ENCODE data around the gene TMTC2.

Gene TMTC2

DNA sequence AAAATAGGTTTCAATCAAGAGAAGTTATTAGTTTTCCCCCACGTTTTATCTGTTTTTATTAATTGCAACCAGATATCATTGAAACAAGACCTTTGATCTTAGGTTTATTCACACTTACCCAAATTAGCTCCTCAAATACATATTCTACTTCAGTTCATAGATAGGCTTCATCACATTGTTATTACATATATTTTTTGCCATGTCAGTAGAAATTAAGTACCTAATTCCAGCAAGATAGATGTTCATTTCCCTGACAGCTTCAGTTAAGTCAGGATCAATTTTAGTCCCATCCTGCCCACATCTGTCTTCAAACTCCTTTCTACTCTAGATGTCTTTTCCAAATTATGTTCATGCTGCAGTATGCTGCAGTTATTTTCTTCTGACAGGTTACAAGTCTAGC, 388.8 kb downstream of the TMTC2 start:
- Histone ChIP-seq H3K4me3 (ENCODE audit: low read depth, low read length) (no peak overlapping the region), H3K27me3 (ENCODE audit: insufficient read depth, low read depth, severe bottlenecking) (no peaks in the 10 kb centered on the region)
- TF ChIP-seq, protein P1, sequence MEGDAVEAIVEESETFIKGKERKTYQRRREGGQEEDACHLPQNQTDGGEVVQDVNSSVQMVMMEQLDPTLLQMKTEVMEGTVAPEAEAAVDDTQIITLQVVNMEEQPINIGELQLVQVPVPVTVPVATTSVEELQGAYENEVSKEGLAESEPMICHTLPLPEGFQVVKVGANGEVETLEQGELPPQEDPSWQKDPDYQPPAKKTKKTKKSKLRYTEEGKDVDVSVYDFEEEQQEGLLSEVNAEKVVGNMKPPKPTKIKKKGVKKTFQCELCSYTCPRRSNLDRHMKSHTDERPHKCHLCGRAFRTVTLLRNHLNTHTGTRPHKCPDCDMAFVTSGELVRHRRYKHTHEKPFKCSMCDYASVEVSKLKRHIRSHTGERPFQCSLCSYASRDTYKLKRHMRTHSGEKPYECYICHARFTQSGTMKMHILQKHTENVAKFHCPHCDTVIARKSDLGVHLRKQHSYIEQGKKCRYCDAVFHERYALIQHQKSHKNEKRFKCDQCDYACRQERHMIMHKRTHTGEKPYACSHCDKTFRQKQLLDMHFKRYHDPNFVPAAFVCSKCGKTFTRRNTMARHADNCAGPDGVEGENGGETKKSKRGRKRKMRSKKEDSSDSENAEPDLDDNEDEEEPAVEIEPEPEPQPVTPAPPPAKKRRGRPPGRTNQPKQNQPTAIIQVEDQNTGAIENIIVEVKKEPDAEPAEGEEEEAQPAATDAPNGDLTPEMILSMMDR (IDR thresholded peaks at IDR 0.05; ENCODE audit: low read depth, low read length) = no peak

DNA sequence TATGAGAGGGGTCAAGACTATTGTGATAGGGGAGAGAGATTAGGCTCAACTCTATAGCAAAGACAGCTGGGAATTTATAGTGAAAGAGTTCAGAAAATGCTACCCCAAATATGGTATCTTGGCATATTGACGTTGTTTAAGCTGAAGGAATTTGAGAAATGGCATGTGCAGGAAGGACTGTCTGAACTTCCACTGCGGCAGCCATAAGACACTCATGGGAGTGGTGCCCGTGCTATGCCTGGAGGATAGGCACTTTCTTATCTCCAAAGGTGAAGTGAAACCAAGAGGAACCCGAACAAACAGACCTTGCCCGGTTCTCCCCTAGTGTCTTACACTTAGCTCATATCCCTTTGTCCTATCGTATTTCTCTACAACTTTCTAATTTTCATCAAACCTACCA, 390.3 kb downstream of the TMTC2 start:
- DNase-seq = no peak
- TF ChIP-seq, protein P1 (IDR thresholded peaks at IDR 0.05; ENCODE audit: low read depth, low read length) = no peak

More for the DNA sequence above, 388.8 kb downstream of the TMTC2 start:
- peaks cover 2% of the 10 kb centered on the region for H3K9me3 ChIP-seq (ENCODE audit: severe bottlenecking)
- DNase-seq = no peak
- H3K36me3 ChIP-seq = no peaks in the 10 kb centered on the region
- H3K27ac ChIP-seq = no peak overlapping the region

DNA sequence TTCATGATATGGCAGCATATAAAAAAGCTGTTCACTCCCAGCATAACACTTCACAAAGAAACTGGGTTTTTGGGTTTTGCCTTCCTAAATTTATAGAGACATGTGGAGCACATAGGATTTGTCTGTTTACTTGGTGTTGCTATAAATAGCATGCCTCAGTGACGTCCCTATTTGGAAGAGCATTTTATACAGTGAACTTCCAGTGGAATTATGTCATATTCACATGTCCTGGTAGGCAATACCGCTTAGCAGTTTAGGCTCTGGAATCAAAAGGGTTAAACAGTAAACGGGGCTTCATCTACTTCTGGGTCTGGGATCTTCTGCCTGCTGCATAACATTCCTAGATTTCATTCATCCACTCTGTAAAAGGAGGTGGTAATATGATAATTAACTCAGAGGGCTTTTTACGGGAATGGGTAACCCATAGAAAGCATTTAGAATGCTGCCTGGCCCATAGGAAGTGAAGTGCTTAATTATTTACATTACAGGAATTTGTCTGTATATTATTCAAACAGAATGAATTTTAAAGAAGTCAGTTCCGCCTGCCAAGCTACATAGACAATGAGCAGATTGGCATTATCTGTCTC, 396.1 kb downstream of the TMTC2 start:
- no peak for DNase-seq
- no peak overlapping the region for H3K27ac ChIP-seq
- H3K9me3 ChIP-seq (ENCODE audit: severe bottlenecking) = no peaks in the 10 kb centered on the region
- TF ChIP-seq, protein P1 (IDR thresholded peaks at IDR 0.05; ENCODE audit: low read depth, low read length) = no peak
- no peaks in the 10 kb centered on the region for H3K27me3 ChIP-seq (ENCODE audit: insufficient read depth, low read depth, severe bottlenecking)
- no peak overlapping the region for H3K4me3 ChIP-seq (ENCODE audit: low read depth, low read length)
- H3K36me3 ChIP-seq = no peaks in the 10 kb centered on the region

More for the DNA sequence above, 390.3 kb downstream of the TMTC2 start:
- Histone ChIP-seq H3K27me3 (ENCODE audit: insufficient read depth, low read depth, severe bottlenecking) (no peaks in the 10 kb centered on the region), H3K9me3 (ENCODE audit: severe bottlenecking) (peaks cover 2% of the 10 kb centered on the region), H3K4me3 (ENCODE audit: low read depth, low read length) (no peak overlapping the region), H3K27ac (no peak overlapping the region), H3K36me3 (no peaks in the 10 kb centered on the region)

DNA sequence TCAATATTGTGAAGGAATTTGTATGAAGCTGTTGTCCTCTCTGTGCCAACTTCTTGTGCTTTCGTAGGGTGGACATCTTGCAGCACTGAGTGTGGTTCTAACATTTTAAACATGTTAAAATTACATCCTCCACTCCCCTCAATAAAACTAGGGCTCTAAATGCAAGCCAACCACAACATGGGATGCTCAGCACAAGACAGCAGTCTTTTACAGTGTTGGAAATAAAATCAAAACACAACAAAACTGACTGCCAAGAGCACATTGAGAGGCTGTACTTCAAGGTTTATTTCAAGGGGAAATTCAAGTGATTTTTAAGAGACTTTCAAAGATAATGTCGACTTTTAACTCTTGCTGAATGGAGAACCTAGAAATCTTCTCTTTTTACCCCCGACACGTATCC, 396.9 kb downstream of the TMTC2 start:
- TF ChIP-seq, protein P1 (IDR thresholded peaks at IDR 0.05; ENCODE audit: low read depth, low read length) = no peak
- Histone ChIP-seq H3K36me3 (no peaks in the 10 kb centered on the region), H3K9me3 (ENCODE audit: severe bottlenecking) (no peaks in the 10 kb centered on the region), H3K27me3 (ENCODE audit: insufficient read depth, low read depth, severe bottlenecking) (no peaks in the 10 kb centered on the region), H3K27ac (no peak overlapping the region), H3K4me3 (ENCODE audit: low read depth, low read length) (no peak overlapping the region)
- DNase-seq = no peak

DNA sequence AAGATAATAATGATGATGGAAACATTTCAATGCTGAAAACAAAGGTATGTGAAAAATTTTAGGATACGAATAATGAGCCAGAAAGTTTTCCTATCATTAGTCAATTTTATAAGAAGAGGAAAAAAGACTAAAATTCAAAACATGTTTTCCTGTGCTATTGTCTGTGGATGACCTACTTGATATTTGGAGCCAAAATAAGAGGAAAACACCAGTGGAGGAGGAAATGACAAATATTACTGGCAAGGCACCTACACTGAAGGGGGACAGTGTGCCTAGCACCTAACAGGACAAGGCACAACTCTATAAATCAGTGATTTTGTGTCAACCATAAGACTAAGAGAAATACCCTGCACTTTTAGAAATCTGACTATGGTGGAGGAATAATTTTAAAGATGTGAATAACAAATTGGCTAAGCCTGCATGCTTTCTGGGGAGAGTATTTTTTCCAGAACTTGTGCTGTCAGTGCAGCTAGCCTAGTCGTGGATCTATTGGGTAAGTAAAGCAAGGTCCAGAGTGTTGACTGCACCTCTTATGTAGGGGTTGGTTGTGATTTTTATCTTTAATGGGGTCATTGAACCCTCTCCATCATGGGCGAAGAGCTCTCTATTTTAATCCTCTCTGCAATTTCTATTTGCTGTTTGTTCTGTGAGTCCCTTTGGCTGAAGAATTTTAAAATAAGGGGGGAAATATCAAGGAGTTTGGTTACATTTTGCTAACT, 398.0 kb downstream of the TMTC2 start:
- Histone ChIP-seq H3K27me3 (ENCODE audit: insufficient read depth, low read depth, severe bottlenecking) (no peaks in the 10 kb centered on the region), H3K27ac (no peak overlapping the region), H3K4me3 (ENCODE audit: low read depth, low read length) (no peak overlapping the region), H3K9me3 (ENCODE audit: severe bottlenecking) (no peaks in the 10 kb centered on the region), H3K36me3 (no peaks in the 10 kb centered on the region)
- TF ChIP-seq, protein P1 (IDR thresholded peaks at IDR 0.05; ENCODE audit: low read depth, low read length) = no peak
- DNase-seq = no peak

All from WERI-Rb-1 (cell line).